HL-60 (cell line): Measurements from ENCODE around the gene DACT2.

Experiments used
- POLR2AphosphoS5 ChIP-seq: IDR thresholded peaks from 2 replicates; pipeline ENCODE4 v1.6.1; 2012; ENCODE audit warnings: low read depth
- TF ChIP-seq, protein P1 (sequence below): IDR thresholded peaks from one replicate; pipeline ENCODE4 v1.5.1; 2011; ENCODE audit warnings: low read length, control low read depth, inconsistent platforms; ENCODE audit not compliant: insufficient read depth

DNA sequence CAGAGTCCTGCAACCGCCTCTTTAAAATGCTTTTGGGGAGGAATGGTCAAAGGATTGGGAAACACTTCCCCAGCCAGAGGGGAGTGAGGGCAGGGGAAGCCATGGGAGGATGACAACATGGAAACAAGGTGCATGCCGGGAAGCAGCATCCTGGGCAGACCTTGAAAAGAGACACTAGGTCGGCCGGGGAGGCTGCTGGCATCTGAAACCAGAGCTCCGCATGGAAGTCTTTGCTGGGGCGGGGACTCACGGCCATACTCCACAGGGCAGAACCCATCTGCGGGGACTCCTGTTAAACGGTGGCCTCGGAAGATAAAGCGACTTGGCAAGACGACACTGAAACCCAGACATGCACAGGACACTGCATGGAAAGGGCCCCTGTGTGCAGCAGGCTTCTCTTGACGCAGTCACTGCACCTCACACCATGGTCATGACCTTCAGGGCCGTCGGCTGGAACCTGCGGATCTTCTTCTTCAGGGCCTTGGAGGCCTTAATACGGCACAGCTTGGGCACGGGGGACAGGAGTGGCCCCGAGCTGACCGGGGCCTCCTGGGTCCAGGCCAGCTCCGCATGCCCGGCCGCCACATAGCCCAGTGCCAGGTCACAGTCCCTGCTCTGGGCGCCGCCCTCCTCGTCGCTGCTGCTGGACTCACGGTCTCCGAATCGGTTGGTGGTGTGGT, 12.4 kb downstream of the DACT2 start:
- TF ChIP-seq, protein P1, sequence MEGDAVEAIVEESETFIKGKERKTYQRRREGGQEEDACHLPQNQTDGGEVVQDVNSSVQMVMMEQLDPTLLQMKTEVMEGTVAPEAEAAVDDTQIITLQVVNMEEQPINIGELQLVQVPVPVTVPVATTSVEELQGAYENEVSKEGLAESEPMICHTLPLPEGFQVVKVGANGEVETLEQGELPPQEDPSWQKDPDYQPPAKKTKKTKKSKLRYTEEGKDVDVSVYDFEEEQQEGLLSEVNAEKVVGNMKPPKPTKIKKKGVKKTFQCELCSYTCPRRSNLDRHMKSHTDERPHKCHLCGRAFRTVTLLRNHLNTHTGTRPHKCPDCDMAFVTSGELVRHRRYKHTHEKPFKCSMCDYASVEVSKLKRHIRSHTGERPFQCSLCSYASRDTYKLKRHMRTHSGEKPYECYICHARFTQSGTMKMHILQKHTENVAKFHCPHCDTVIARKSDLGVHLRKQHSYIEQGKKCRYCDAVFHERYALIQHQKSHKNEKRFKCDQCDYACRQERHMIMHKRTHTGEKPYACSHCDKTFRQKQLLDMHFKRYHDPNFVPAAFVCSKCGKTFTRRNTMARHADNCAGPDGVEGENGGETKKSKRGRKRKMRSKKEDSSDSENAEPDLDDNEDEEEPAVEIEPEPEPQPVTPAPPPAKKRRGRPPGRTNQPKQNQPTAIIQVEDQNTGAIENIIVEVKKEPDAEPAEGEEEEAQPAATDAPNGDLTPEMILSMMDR = no peak
- no peak for TF ChIP-seq POLR2AphosphoS5
